Measurements from ENCODE around the gene TYROBP. TPM values are rescaled to one million over a fixed set of nuclear protein-coding genes. Genes with fewer than 3 reads are reported as not detected.

TYROBP gene
- total and polyA plus RNA-seq, 10 donors, result 281 to 747 (median 383) TPM

DNA sequence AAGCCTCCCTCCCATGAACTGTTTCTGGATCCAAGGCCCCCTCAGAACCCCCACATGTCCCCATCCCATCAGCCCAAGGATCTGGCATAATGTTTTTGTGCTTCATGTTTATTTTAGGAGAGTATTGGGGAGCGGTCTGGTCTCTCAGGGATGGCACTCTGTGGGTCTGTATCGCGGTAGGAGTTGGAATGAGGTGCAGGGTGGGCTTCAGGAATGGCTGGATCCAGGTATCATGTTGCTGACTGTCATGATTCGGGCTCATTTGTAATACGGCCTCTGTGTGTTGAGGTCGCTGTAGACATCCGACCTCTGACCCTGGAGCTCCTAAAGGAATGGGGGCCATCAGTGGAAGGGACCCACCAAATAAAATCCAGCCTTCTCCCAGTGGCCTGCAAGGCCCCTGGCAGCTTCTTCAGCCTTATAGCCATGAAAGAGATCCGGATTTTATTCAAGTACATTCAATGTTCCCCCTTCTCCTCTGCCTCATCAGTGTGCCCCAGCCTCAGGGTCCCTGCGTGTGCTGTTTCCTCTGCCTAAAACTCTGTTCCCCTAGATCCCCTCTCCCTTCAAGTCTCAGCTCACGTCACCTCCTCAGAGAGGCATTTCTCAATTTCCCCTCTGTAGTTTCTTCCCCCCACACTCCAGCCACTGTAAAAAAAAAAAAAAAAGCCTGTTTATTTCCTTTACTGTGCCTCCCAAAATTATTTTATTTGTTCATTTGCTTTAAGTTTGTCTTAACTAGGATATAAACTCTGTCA lies 3.6 kb downstream of the TYROBP start:
- intact Hi-C loops (cut with DNase I; ENCODE audit: low total_unique reads), result no loop called here
- peaks cover 19 to 90% (median 58%) of the 10 kb centered on the region in 6 donors for H3K4me1 ChIP-seq
- TF ChIP-seq POLR2AphosphoS5 (IDR thresholded peaks at IDR 0.05), result peak in 1 of 3 donors; percentile 74
- TF ChIP-seq, protein P1, sequence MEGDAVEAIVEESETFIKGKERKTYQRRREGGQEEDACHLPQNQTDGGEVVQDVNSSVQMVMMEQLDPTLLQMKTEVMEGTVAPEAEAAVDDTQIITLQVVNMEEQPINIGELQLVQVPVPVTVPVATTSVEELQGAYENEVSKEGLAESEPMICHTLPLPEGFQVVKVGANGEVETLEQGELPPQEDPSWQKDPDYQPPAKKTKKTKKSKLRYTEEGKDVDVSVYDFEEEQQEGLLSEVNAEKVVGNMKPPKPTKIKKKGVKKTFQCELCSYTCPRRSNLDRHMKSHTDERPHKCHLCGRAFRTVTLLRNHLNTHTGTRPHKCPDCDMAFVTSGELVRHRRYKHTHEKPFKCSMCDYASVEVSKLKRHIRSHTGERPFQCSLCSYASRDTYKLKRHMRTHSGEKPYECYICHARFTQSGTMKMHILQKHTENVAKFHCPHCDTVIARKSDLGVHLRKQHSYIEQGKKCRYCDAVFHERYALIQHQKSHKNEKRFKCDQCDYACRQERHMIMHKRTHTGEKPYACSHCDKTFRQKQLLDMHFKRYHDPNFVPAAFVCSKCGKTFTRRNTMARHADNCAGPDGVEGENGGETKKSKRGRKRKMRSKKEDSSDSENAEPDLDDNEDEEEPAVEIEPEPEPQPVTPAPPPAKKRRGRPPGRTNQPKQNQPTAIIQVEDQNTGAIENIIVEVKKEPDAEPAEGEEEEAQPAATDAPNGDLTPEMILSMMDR (IDR thresholded peaks at IDR 0.05 in 8 of 11, conservative IDR thresholded peaks at IDR 0.05 in 3 of 11), result no peak
- no peak for TF ChIP-seq POLR2A (IDR thresholded peaks at IDR 0.05)
- WGBS, 5 donors, result 71 to 80% (median 78%) methylated on average over 10 of the region's 10 CpGs
- peaks cover 0 to 19% (median 0%) of the 10 kb centered on the region in 6 donors for H3K36me3 ChIP-seq
- peak overlapping the region; percentile 86 to 99 (median 96) for H3K27ac ChIP-seq
- no peaks in the 10 kb centered on the region for H3K9me3 ChIP-seq
- peak overlapping the region in 1 of 8 donors; percentile 89 for H3K4me3 ChIP-seq
- no peak for DNase-seq
- H3K27me3 ChIP-seq (replicated peaks in 1 of 7), result no peaks in the 10 kb centered on the region

DNA sequence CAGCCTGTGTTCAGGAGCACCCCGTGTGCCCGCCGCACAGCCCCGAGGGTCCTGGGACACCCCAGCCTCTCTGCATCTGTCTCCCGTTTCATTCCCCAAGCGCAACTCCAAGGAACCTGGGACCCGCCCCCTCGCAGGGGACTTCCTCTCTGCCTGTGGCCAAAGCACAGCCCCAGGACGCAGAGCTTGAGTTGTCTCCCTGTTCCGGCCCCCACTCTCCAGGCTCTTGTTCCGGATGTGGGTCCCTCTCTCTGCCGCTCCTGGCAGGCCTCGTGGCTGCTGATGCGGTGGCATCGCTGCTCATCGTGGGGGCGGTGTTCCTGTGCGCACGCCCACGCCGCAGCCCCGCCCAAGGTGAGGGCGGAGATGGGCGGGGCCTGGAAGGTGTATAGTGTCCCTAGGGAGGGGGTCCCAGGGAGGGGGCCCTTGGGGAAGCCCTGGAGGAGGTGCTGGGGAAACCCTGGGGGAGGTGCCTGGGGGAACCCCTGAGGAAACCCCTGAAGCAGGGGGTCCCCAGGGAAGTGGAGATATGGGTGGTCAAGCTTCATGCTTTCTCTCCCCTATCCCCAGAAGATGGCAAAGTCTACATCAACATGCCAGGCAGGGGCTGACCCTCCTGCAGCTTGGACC lies 4.4 kb downstream of the TYROBP start:
- no peaks in the 10 kb centered on the region for H3K9me3 ChIP-seq
- TF ChIP-seq POLR2A (IDR thresholded peaks at IDR 0.05) (peak in 1 of 3 donors; percentile 35), POLR2AphosphoS5 (IDR thresholded peaks at IDR 0.05) (peak; percentile 96 to 97 (median 96))
- TF ChIP-seq, protein P1 (IDR thresholded peaks at IDR 0.05 in 8 of 11, conservative IDR thresholded peaks at IDR 0.05 in 3 of 11), result peak in 3 of 11 experiments; percentile 11 to 24 (median 21)
- intact Hi-C loops (cut with DNase I; ENCODE audit: low total_unique reads), result no loop called here
- H3K27ac ChIP-seq, result peak overlapping the region; percentile 86 to 99 (median 96)
- DNase-seq, result peak; percentile 98
- H3K4me1 ChIP-seq, result peaks cover 19 to 88% (median 51%) of the 10 kb centered on the region in 6 donors
- peaks cover 0 to 19% (median 0%) of the 10 kb centered on the region in 6 donors for H3K36me3 ChIP-seq
- WGBS, 5 donors, result 1 to 2% (median 1%) methylated on average over 16 to 24 of the region's 24 CpGs
- no peaks in the 10 kb centered on the region for H3K27me3 ChIP-seq (replicated peaks in 1 of 7)
- peak overlapping the region; percentile 8 to 89 (median 39) for H3K4me3 ChIP-seq

DNA sequence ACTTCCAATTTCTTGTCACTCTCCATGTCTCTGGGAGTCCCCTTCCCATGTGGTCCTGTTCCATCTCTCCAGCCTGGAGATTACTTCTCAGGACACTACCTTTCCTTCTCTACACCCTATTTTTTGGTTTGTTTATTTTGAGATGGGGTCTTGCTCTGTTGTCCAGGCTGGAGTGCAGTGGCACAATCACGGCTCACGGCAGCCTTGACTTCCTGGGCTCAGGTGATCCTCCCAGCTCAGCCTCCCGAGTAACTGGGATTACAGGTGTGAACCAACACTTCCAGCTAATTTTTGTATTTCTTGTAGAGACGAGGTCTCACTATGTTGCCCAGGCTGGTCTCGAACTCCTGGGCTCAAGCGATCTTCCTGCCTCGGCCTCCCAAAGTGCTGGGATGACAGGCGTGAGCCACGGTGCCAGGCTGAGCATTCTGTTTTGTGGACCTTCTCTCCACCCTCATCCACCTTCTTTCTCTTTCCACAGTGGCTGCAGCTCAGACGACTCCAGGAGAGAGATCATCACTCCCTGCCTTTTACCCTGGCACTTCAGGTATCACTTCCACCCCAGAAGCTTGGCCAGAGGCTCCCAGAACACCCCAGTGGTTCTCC lies 5.1 kb downstream of the TYROBP start:
- Histone ChIP-seq H3K27ac (peak overlapping the region; percentile 86 to 99 (median 96)), H3K4me1 (peaks cover 22 to 88% (median 52%) of the 10 kb centered on the region in 6 donors), H3K36me3 (peaks cover 0 to 23% (median 0%) of the 10 kb centered on the region in 6 donors), H3K27me3 (replicated peaks in 1 of 7) (no peaks in the 10 kb centered on the region), H3K4me3 (peak overlapping the region; percentile 8 to 89 (median 39)), H3K9me3 (no peaks in the 10 kb centered on the region)
- intact Hi-C loops (cut with DNase I; ENCODE audit: low total_unique reads), result no loop called here
- DNase-seq, result peak; percentile 74
- WGBS, 5 donors, result 44 to 65% (median 50%) methylated on average over 10 of the region's 10 CpGs
- TF ChIP-seq, protein P1 (IDR thresholded peaks at IDR 0.05 in 8 of 11, conservative IDR thresholded peaks at IDR 0.05 in 3 of 11), result no peak
- TF ChIP-seq POLR2A (IDR thresholded peaks at IDR 0.05), result no peak
- TF ChIP-seq POLR2AphosphoS5 (IDR thresholded peaks at IDR 0.05), result no peak

Data from spleen (tissue), 11 donors.